WTC11 (cell line): ENCODE data around the gene M1AP.

Experiments
- CTCF ChIP-seq: fragments of 200-600 bp; IDR thresholded peaks from 2 replicates; pipeline ENCODE4 v1.8.0; 2022; ENCODE audit warnings: antibody characterized with exemption
- GABPB1 ChIP-seq: sonication (generic); formaldehyde crosslinking; IDR thresholded peaks from 2 replicates; pipeline ENCODE4 v1.8.1; 2023; ENCODE audit warnings: mild to moderate bottlenecking, missing genetic modification reagents
- MLX ChIP-seq: sonication (generic); formaldehyde crosslinking; IDR thresholded peaks from 2 replicates; pipeline ENCODE4 v1.8.1; 2023; ENCODE audit warnings: mild to moderate bottlenecking, missing genetic modification reagents, moderate library complexity
- MXD4 ChIP-seq: fragments of 250-450 bp; sonication (Bioruptor Pico); IDR thresholded peaks from 2 replicates; pipeline ENCODE4 v1.8.0; 2021; ENCODE audit warnings: mild to moderate bottlenecking, moderate library complexity, borderline replicate concordance
- MYBL2 ChIP-seq: sonication (generic); formaldehyde crosslinking; IDR thresholded peaks from 2 replicates; pipeline ENCODE4 v1.8.1; 2023; ENCODE audit warnings: mild to moderate bottlenecking, moderate library complexity, missing genetic modification reagents
- SP1 ChIP-seq: sonication (generic); formaldehyde crosslinking; conservative IDR thresholded peaks from 2 replicates; pipeline ENCODE4 v1.8.1; 2022; ENCODE audit warnings: missing genetic modification reagents
- TEAD4 ChIP-seq: sonication (generic); formaldehyde crosslinking; IDR thresholded peaks from 2 replicates; pipeline ENCODE4 v1.8.0; 2022; ENCODE audit warnings: mild to moderate bottlenecking, missing genetic modification reagents
- ZNF263 ChIP-seq: sonication (generic); formaldehyde crosslinking; IDR thresholded peaks from 2 replicates; pipeline ENCODE4 v1.8.1; 2022; ENCODE audit warnings: low read depth, mild to moderate bottlenecking, moderate library complexity, missing genetic modification reagents
- TF ChIP-seq, protein P1 (sequence below): sonication (generic); formaldehyde crosslinking; conservative IDR thresholded peaks from 2 replicates; pipeline ENCODE4 v1.8.1; 2022; ENCODE audit warnings: mild to moderate bottlenecking, missing genetic modification reagents
- TF ChIP-seq, protein P2 (sequence below): sonication (generic); formaldehyde crosslinking; IDR thresholded peaks from 2 replicates; pipeline ENCODE4 v1.8.1; 2022; ENCODE audit warnings: missing genetic modification reagents, borderline replicate concordance
- TF ChIP-seq, protein P3 (sequence below): sonication (generic); formaldehyde crosslinking; IDR thresholded peaks from 2 replicates; pipeline ENCODE4 v1.8.1; 2023; ENCODE audit warnings: mild to moderate bottlenecking, missing genetic modification reagents, moderate library complexity
- TF ChIP-seq, protein P4 (sequence below): sonication (generic); formaldehyde crosslinking; IDR thresholded peaks from 2 replicates; pipeline ENCODE4 v1.8.1; 2023; ENCODE audit warnings: mild to moderate bottlenecking, missing genetic modification reagents

- no peak for TF ChIP-seq MYBL2
- no peak for TF ChIP-seq CTCF
- no peak for TF ChIP-seq MXD4 (CRISPR knock-in tag)
- TF ChIP-seq, protein P1, sequence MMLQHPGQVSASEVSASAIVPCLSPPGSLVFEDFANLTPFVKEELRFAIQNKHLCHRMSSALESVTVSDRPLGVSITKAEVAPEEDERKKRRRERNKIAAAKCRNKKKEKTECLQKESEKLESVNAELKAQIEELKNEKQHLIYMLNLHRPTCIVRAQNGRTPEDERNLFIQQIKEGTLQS (CRISPR knock-in tag): no peak
- TF ChIP-seq, protein P2, sequence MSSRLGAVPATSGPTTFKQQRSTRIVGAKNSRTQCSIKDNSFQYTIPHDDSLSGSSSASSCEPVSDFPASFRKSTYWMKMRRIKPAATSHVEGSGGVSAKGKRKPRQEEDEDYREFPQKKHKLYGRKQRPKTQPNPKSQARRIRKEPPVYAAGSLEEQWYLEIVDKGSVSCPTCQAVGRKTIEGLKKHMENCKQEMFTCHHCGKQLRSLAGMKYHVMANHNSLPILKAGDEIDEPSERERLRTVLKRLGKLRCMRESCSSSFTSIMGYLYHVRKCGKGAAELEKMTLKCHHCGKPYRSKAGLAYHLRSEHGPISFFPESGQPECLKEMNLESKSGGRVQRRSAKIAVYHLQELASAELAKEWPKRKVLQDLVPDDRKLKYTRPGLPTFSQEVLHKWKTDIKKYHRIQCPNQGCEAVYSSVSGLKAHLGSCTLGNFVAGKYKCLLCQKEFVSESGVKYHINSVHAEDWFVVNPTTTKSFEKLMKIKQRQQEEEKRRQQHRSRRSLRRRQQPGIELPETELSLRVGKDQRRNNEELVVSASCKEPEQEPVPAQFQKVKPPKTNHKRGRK (CRISPR knock-in tag): no peak
- TF ChIP-seq, protein P3, sequence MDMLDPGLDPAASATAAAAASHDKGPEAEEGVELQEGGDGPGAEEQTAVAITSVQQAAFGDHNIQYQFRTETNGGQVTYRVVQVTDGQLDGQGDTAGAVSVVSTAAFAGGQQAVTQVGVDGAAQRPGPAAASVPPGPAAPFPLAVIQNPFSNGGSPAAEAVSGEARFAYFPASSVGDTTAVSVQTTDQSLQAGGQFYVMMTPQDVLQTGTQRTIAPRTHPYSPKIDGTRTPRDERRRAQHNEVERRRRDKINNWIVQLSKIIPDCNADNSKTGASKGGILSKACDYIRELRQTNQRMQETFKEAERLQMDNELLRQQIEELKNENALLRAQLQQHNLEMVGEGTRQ (CRISPR knock-in tag): no peak
- no peak for TF ChIP-seq ZNF263
- TF ChIP-seq TEAD4 (CRISPR knock-in tag): no peak
- no peak for TF ChIP-seq GABPB1
- TF ChIP-seq MLX (CRISPR knock-in tag): no peak
- TF ChIP-seq, protein P4, sequence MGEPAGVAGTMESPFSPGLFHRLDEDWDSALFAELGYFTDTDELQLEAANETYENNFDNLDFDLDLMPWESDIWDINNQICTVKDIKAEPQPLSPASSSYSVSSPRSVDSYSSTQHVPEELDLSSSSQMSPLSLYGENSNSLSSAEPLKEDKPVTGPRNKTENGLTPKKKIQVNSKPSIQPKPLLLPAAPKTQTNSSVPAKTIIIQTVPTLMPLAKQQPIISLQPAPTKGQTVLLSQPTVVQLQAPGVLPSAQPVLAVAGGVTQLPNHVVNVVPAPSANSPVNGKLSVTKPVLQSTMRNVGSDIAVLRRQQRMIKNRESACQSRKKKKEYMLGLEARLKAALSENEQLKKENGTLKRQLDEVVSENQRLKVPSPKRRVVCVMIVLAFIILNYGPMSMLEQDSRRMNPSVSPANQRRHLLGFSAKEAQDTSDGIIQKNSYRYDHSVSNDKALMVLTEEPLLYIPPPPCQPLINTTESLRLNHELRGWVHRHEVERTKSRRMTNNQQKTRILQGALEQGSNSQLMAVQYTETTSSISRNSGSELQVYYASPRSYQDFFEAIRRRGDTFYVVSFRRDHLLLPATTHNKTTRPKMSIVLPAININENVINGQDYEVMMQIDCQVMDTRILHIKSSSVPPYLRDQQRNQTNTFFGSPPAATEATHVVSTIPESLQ (CRISPR knock-in tag): no peak
- no peak for TF ChIP-seq SP1 (CRISPR knock-in tag)
Measured at GRCh38 chr2:74522516-74522915, 125.6 kb downstream of the M1AP start.
